ENCODE data around the gene CRYBG3. TPM values are rescaled to one million over a fixed set of nuclear protein-coding genes. Genes with fewer than 3 reads are reported as not detected.
"Not testable (repeated sequence)": the region's sequence is repeated elsewhere in the genome, so short reads cannot be mapped to it uniquely, and the experiment has no call there.

CRYBG3 gene
- total and polyA plus RNA-seq, 5 donors from 2014 or later, result 1.1 to 4.4 (median 1.3) TPM

DNA sequence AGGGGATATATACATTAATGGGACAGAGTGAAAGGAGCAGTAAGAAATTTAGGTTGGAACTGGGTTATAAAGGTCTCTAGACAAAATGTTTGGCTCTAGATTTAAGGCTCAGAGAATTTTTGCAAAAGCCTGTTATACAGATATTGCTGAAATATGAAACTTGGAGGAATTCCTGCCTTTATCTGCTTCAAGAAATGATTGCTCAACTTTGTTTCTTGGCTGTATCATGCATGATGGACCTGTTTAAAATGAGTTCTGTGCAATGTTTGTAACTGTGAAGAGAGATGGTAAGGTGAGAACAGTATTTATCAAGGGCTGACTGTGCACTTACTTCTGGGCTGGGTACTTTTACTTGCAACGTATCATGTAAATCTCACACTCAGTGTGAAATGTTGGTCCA, 3.3 kb downstream of the CRYBG3 start:
- Mint-ChIP-seq H3K27ac (peak overlapping the region in 1 of 3 donors; percentile 62), H3K4me3 (peak overlapping the region in 2 of 4 donors; percentile 8 to 18), H3K4me1 (peaks cover 4 to 35% (median 21%) of the 10 kb centered on the region in 4 donors), H3K9me3 (no peaks in the 10 kb centered on the region), H3K27me3 (peaks cover 47% of the 10 kb centered on the region), H3K36me3 (peaks cover 3% of the 10 kb centered on the region)
- H3K4me3 ChIP-seq (ENCODE audit: low read depth, low read length), result no peak overlapping the region
- H3K27ac ChIP-seq (ENCODE audit: insufficient read depth, low read length, poor library complexity, severe bottlenecking), result no peak overlapping the region
- H3K9me3 ChIP-seq (ENCODE audit: control insufficient read depth in 2 of 2, low read length in 2 of 2), result no peaks in the 10 kb centered on the region
- DNase-seq (no peak), ATAC-seq (ENCODE audit: low read depth in 2 of 2) (no peak)
- no peaks in the 10 kb centered on the region for H3K36me3 ChIP-seq (ENCODE audit: control insufficient read depth, insufficient read depth, low read length)
- H3K27me3 ChIP-seq (ENCODE audit: control insufficient read depth, insufficient read depth, low read length), result peaks cover 6% of the 10 kb centered on the region
- peaks cover 22% of the 10 kb centered on the region for H3K4me1 ChIP-seq (ENCODE audit: control insufficient read depth, insufficient read depth, low read length, poor library complexity, severe bottlenecking)

DNA sequence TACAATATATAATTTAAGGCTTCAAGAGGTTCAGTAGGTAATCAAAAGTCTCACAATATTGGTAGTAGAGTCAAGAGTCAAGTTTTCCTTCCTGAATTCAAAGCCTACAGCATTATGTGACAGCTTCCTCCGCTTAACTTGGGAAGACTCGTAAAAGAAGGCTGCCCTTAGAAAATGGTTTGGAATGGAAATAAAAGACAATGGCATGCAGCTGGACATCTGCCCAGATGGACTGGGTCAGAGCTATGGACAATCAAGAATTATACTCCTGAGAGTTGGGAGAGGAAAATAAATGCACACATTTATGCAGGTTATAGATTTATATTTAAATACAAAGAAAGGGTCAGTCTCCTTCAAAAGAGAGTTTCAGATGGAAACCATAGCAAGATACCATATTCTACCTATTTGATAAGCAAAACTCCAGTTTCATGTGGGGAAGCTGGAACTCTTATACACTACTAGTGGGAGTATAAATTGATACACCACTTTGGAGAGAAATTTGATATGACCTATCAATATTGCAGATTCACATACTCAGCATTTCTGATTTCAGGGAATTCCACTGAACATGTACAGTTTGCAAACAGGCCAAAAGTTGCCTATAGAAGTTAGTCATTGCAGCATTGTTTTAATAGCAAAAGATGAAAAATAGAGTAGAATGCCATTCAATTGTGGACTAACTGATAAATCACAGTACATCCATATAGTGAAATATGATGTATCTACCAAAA, 6.1 kb downstream of the CRYBG3 start:
- DNase-seq, result no peak
- no peaks in the 10 kb centered on the region for H3K36me3 ChIP-seq (ENCODE audit: control insufficient read depth, insufficient read depth, low read length)
- H3K27ac ChIP-seq (ENCODE audit: insufficient read depth, low read length, poor library complexity, severe bottlenecking), result no peak overlapping the region
- H3K4me1 ChIP-seq (ENCODE audit: control insufficient read depth, insufficient read depth, low read length, poor library complexity, severe bottlenecking), result peaks cover 2% of the 10 kb centered on the region
- Mint-ChIP-seq H3K4me3 (no peak overlapping the region), H3K36me3 (peaks cover 3% of the 10 kb centered on the region), H3K27ac (no peak overlapping the region), H3K4me1 (peaks cover 7 to 19% (median 10%) of the 10 kb centered on the region in 4 donors), H3K27me3 (peaks cover 40% of the 10 kb centered on the region), H3K9me3 (no peaks in the 10 kb centered on the region)
- H3K27me3 ChIP-seq (ENCODE audit: control insufficient read depth, insufficient read depth, low read length), result peaks cover 6% of the 10 kb centered on the region
- no peaks in the 10 kb centered on the region for H3K9me3 ChIP-seq (ENCODE audit: control insufficient read depth in 2 of 2, low read length in 2 of 2)
- no peak overlapping the region for H3K4me3 ChIP-seq (ENCODE audit: low read depth, low read length)
- no peak for ATAC-seq (ENCODE audit: low read depth in 2 of 2)

DNA sequence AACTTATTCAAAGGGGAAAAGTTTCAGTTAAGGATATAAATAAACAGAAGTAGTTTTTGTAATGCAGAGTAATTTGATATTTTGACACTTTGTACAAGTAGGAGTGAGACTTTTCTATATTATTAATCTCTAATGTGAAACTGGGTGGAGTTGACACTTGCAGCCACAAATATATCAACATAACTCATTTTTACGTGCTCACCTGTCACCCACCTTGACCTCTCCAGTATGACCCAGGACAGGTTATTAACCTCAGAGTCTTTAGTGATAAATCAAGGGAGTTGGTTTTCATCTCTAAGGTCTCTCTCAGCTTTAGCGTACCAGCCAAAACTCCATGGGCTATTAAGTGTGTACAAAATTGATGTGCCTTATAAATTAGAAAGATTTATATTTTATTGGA, 7.4 kb downstream of the CRYBG3 start:
- Histone ChIP-seq H3K27me3 (ENCODE audit: control insufficient read depth, insufficient read depth, low read length) (no peaks in the 10 kb centered on the region), H3K4me1 (ENCODE audit: control insufficient read depth, insufficient read depth, low read length, poor library complexity, severe bottlenecking) (no peaks in the 10 kb centered on the region), H3K36me3 (ENCODE audit: control insufficient read depth, insufficient read depth, low read length) (no peaks in the 10 kb centered on the region), H3K4me3 (ENCODE audit: low read depth, low read length) (no peak overlapping the region), H3K9me3 (ENCODE audit: control insufficient read depth in 2 of 2, low read length in 2 of 2) (no peaks in the 10 kb centered on the region), H3K27ac (ENCODE audit: insufficient read depth, low read length, poor library complexity, severe bottlenecking) (no peak overlapping the region)
- Mint-ChIP-seq H3K27me3 (peaks cover 28% of the 10 kb centered on the region), H3K36me3 (peaks cover 3% of the 10 kb centered on the region), H3K9me3 (no peaks in the 10 kb centered on the region), H3K4me3 (no peak overlapping the region), H3K27ac (peak overlapping the region in 1 of 3 donors; percentile 30), H3K4me1 (peaks cover 5 to 8% (median 6%) of the 10 kb centered on the region in 4 donors)
- DNase-seq (no peak), ATAC-seq (ENCODE audit: low read depth in 2 of 2) (no peak)

DNA sequence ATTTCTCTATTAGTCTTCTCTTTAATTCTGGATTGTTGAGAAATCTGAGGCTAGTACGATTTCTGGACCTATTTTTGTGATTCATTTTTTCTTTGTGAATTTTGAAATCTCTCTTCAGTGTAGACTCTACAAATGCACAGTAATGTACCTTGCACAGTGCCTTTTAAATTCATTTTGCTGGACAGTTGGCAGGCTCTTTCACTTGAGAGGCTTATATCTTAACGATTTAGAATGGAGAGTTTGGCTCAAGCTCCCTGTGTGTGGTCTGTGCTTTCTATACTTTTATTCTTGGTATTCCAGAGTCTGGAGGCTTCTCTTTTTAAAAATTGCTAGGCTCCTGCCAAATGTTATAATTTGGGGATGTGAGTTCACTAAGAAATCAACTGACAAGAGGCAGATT, 8.8 kb downstream of the CRYBG3 start:
- no peaks in the 10 kb centered on the region for H3K9me3 Mint-ChIP-seq
- H3K27me3 ChIP-seq (ENCODE audit: control insufficient read depth, insufficient read depth, low read length), result no peaks in the 10 kb centered on the region
- H3K36me3 ChIP-seq (ENCODE audit: control insufficient read depth, insufficient read depth, low read length), result no peaks in the 10 kb centered on the region
- H3K27ac Mint-ChIP-seq, result no peak overlapping the region
- no peaks in the 10 kb centered on the region for H3K36me3 Mint-ChIP-seq
- H3K4me1 Mint-ChIP-seq, result peaks cover 4 to 7% (median 6%) of the 10 kb centered on the region in 4 donors
- no peak overlapping the region for H3K4me3 ChIP-seq (ENCODE audit: low read depth, low read length)
- H3K27ac ChIP-seq (ENCODE audit: insufficient read depth, low read length, poor library complexity, severe bottlenecking), result no peak overlapping the region
- peaks cover 25% of the 10 kb centered on the region for H3K27me3 Mint-ChIP-seq
- H3K4me3 Mint-ChIP-seq, result no peak overlapping the region
- H3K9me3 ChIP-seq (ENCODE audit: control insufficient read depth in 2 of 2, low read length in 2 of 2), result no peaks in the 10 kb centered on the region
- ATAC-seq (ENCODE audit: low read depth in 2 of 2) (no peak), DNase-seq (no peak)
- H3K4me1 ChIP-seq (ENCODE audit: control insufficient read depth, insufficient read depth, low read length, poor library complexity, severe bottlenecking), result no peaks in the 10 kb centered on the region

DNA sequence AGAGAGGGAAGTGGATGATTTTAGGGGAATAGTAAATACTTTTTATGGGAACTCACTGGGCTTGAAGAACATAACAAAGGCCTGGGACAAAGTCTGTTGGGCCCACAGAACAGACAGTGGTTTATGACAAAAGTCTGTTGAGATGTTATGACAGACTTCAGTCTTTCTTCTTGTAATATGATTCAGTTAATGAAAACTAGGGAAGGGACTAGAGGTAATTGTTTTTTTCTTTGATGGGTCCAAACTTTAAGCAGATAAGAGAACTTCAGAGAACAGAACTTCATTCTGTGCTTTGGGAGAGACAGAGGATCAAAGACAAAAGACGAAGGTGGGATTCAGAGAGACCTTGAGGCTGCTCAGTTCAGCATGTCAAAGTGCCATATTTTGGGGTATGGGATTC, 9.3 kb downstream of the CRYBG3 start:
- no peaks in the 10 kb centered on the region for H3K9me3 Mint-ChIP-seq
- Histone ChIP-seq H3K36me3 (ENCODE audit: control insufficient read depth, insufficient read depth, low read length) (no peaks in the 10 kb centered on the region), H3K27me3 (ENCODE audit: control insufficient read depth, insufficient read depth, low read length) (no peaks in the 10 kb centered on the region), H3K27ac (ENCODE audit: insufficient read depth, low read length, poor library complexity, severe bottlenecking) (no peak overlapping the region), H3K4me3 (ENCODE audit: low read depth, low read length) (no peak overlapping the region), H3K4me1 (ENCODE audit: control insufficient read depth, insufficient read depth, low read length, poor library complexity, severe bottlenecking) (no peaks in the 10 kb centered on the region), H3K9me3 (ENCODE audit: control insufficient read depth in 2 of 2, low read length in 2 of 2) (no peaks in the 10 kb centered on the region)
- H3K4me3 Mint-ChIP-seq, result no peak overlapping the region
- H3K27me3 Mint-ChIP-seq, result peaks cover 25% of the 10 kb centered on the region
- ATAC-seq (ENCODE audit: low read depth in 2 of 2) (no peak), DNase-seq (no peak)
- no peak overlapping the region for H3K27ac Mint-ChIP-seq
- H3K36me3 Mint-ChIP-seq, result no peaks in the 10 kb centered on the region
- peaks cover 4 to 7% (median 6%) of the 10 kb centered on the region in 4 donors for H3K4me1 Mint-ChIP-seq

DNA sequence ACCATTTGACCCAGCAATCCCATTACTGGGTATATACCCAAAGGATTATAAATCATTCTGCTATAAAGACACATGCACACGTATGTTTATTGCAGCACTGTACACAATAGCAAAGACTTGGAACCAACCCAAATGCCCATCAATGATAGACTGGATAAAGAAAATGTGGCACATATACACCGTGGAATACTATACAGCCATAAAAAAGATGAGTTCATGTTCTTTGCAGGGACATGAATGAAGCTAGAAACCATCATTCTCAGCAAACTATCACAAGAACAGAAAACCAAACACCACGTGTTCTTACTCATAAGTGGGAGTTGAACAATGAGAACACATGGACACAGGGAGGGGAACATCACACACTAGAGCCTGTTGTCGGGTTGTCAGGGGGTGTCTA, 11.4 kb downstream of the CRYBG3 start:
- H3K27me3 Mint-ChIP-seq, result peaks cover 19% of the 10 kb centered on the region
- not testable (repeated sequence) for H3K27me3 ChIP-seq (ENCODE audit: control insufficient read depth, insufficient read depth, low read length); H3K36me3 ChIP-seq (ENCODE audit: control insufficient read depth, insufficient read depth, low read length); H3K27ac Mint-ChIP-seq; DNase-seq; H3K9me3 ChIP-seq (ENCODE audit: control insufficient read depth in 2 of 2, low read length in 2 of 2); H3K4me1 Mint-ChIP-seq; H3K4me1 ChIP-seq (ENCODE audit: control insufficient read depth, insufficient read depth, low read length, poor library complexity, severe bottlenecking); H3K9me3 Mint-ChIP-seq; ATAC-seq (ENCODE audit: low read depth in 2 of 2); H3K4me3 Mint-ChIP-seq; H3K27ac ChIP-seq (ENCODE audit: insufficient read depth, low read length, poor library complexity, severe bottlenecking); H3K36me3 Mint-ChIP-seq; H3K4me3 ChIP-seq (ENCODE audit: low read depth, low read length)

DNA sequence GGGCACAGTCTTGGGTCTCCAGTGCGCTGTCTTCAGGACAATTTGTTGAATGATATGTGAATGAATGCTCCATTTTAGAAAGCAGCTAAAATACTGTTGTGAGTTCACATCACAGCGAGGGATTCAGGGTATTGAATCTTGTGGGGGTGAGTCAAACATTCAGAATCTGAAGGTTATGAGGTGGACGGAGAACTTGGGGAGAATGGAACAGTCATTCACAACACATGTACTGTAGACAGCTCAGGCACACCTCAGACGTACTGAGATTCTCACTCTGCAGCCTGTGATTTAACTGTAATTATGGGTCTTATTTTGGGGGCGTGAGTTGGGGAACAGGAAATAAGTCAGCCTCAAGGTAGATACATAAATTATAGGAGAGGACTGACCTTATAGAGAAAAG, 13.9 kb downstream of the CRYBG3 start:
- no peaks in the 10 kb centered on the region for H3K9me3 Mint-ChIP-seq

DNA sequence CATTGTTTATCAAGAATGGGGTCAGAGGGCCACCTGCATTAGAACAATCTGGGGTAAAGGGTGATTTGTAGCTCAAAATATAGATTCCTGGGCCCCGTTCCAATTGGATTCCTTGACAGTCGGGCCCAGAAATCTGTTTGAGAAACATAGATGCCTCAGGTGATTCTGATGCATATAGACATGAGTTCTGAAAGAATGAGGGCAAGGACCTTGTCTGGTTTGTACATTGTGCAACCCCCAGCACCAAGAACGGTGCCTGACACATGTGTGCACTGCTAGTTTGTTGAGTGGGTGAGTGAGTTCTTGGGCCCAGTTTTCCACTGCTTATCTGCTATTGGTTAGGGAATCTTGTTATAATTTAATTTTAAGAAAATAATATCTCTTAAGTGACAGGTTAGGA, 16.6 kb downstream of the CRYBG3 start:
- Histone ChIP-seq H3K27ac (ENCODE audit: insufficient read depth, low read length, poor library complexity, severe bottlenecking) (no peak overlapping the region), H3K36me3 (ENCODE audit: control insufficient read depth, insufficient read depth, low read length) (no peaks in the 10 kb centered on the region), H3K4me3 (ENCODE audit: low read depth, low read length) (no peak overlapping the region), H3K4me1 (ENCODE audit: control insufficient read depth, insufficient read depth, low read length, poor library complexity, severe bottlenecking) (no peaks in the 10 kb centered on the region), H3K27me3 (ENCODE audit: control insufficient read depth, insufficient read depth, low read length) (no peaks in the 10 kb centered on the region), H3K9me3 (ENCODE audit: control insufficient read depth in 2 of 2, low read length in 2 of 2) (no peaks in the 10 kb centered on the region)
- ATAC-seq (ENCODE audit: low read depth in 2 of 2) (no peak), DNase-seq (no peak)
- no peaks in the 10 kb centered on the region for H3K9me3 Mint-ChIP-seq
- no peak overlapping the region for H3K27ac Mint-ChIP-seq
- peaks cover 0 to 4% (median 0%) of the 10 kb centered on the region in 4 donors for H3K4me1 Mint-ChIP-seq
- H3K36me3 Mint-ChIP-seq, result no peaks in the 10 kb centered on the region
- H3K27me3 Mint-ChIP-seq, result no peaks in the 10 kb centered on the region
- H3K4me3 Mint-ChIP-seq, result no peak overlapping the region

More for the DNA sequence above, 13.9 kb downstream of the CRYBG3 start:
- Mint-ChIP-seq H3K27me3 (peaks cover 6% of the 10 kb centered on the region), H3K27ac (no peak overlapping the region), H3K4me3 (no peak overlapping the region), H3K36me3 (no peaks in the 10 kb centered on the region), H3K4me1 (peaks cover 0 to 4% (median 0%) of the 10 kb centered on the region in 4 donors)
- no peak for DNase-seq
- H3K4me3 ChIP-seq (ENCODE audit: low read depth, low read length), result no peak overlapping the region
- no peak for ATAC-seq (ENCODE audit: low read depth in 2 of 2)
- no peaks in the 10 kb centered on the region for H3K36me3 ChIP-seq (ENCODE audit: control insufficient read depth, insufficient read depth, low read length)
- no peaks in the 10 kb centered on the region for H3K9me3 ChIP-seq (ENCODE audit: control insufficient read depth in 2 of 2, low read length in 2 of 2)
- H3K4me1 ChIP-seq (ENCODE audit: control insufficient read depth, insufficient read depth, low read length, poor library complexity, severe bottlenecking), result no peaks in the 10 kb centered on the region
- no peaks in the 10 kb centered on the region for H3K27me3 ChIP-seq (ENCODE audit: control insufficient read depth, insufficient read depth, low read length)
- H3K27ac ChIP-seq (ENCODE audit: insufficient read depth, low read length, poor library complexity, severe bottlenecking), result no peak overlapping the region

All from CD4-positive, CD25-positive, alpha-beta regulatory T cell (primary cell).